Raji (cell line): Measurements from ENCODE around the gene PNMA5.

Source experiments
- POLR2A ChIP-seq: IDR thresholded peaks from 2 replicates; pipeline ENCODE4 v1.6.1; 2011; ENCODE audit warnings: low read depth, low read length, control low read depth; ENCODE audit not compliant: insufficient read depth

The PNMA5 gene

GRCh38 chrX:152993933-152994332 is at the start of gene PNMA5:
Gene PNMA5 (minus strand): TSS chrX:152994116. CDS start chrX:152991598, 2,518 bp downstream.
- no peak for TF ChIP-seq POLR2A

GRCh38 chrX:153032397-153033118 is 38.6 kb upstream of the PNMA5 start:
- no peak for TF ChIP-seq POLR2A

- no peak for TF ChIP-seq POLR2A
These were observed 36.9 kb upstream of the PNMA5 start for GRCh38 chrX:153030801-153031200.

GRCh38 chrX:153029875-153030274 is 36.0 kb upstream of the PNMA5 start:
- TF ChIP-seq POLR2A = no peak

GRCh38 chrX:153029162-153029561 is 35.2 kb upstream of the PNMA5 start:
- no peak for TF ChIP-seq POLR2A

- TF ChIP-seq POLR2A = no peak
These were observed 25.2 kb upstream of the PNMA5 start for GRCh38 chrX:153019166-153019565.

- TF ChIP-seq POLR2A = no peak
These were observed 10.9 kb upstream of the PNMA5 start for GRCh38 chrX:153004780-153005179.

GRCh38 chrX:153003981-153004380 is 10.1 kb upstream of the PNMA5 start:
- no peak for TF ChIP-seq POLR2A

- TF ChIP-seq POLR2A = no peak
These were observed 3.4 kb upstream of the PNMA5 start for GRCh38 chrX:152997337-152997736.

GRCh38 chrX:152992115-152992514 is 1.8 kb downstream of the PNMA5 start:
- TF ChIP-seq POLR2A = no peak

- no peak for TF ChIP-seq POLR2A
These were observed 2.8 kb downstream of the PNMA5 start for GRCh38 chrX:152991123-152991522.

- no peak for TF ChIP-seq POLR2A
These were observed 4.6 kb downstream of the PNMA5 start for GRCh38 chrX:152989292-152989658.

GRCh38 chrX:152988536-152989291 is 5.2 kb downstream of the PNMA5 start:
- no peak for TF ChIP-seq POLR2A

GRCh38 chrX:152987801-152988200 is 6.1 kb downstream of the PNMA5 start:
- no peak for TF ChIP-seq POLR2A

GRCh38 chrX:152968193-152968592 is 25.7 kb downstream of the PNMA5 start:
- no peak for TF ChIP-seq POLR2A

GRCh38 chrX:152960115-152960514 is 33.8 kb downstream of the PNMA5 start:
- TF ChIP-seq POLR2A = no peak

GRCh38 chrX:152959626-152960025 is 34.3 kb downstream of the PNMA5 start:
- no peak for TF ChIP-seq POLR2A
